Measurements from ENCODE around the gene YJEFN3. TPM values are rescaled to one million over a fixed set of nuclear protein-coding genes. Genes with fewer than 3 reads are reported as not detected.

Gene YJEFN3
- total RNA-seq, 4 donors from 2014 or later, result 1.1 to 12.0 (median 1.7) TPM

DNA sequence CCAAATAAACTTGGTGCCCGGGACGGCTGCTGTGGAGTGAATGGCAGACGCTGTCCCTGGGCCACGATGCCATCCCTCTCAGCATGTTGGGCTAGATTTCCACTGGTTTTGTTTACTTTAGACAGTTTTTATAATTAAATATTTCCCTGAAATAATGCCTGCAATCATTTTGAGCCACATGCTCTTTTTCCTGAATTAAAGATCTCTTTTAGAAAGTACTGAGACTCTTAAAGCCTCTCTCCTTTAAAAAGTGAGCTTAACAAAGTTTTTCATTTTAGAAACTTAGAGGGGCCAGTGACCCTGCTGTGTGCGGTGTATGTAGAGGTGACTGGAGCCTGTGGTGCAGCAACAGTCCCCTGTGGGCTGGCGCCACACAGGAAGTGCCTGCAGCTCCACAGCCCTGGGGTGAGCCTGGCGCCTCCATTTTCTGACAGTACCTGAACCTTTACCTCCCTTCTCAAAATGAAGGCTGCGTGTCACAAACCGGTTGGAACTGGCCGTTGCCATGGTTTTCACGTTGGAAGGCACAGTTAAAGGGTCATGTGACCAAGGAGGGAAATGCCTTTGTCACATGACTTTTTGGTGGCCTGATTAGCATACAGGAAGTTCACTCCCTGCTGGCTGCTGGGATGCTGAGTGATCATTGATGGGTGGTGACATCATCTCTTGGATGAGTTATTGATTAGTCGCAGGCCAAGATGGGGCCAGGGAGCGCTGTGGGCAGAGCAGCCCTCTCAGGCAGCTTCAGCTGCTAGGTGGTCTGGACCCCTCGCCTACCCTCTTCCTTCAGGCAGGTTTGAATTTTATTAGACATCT lies 39.6 kb upstream of the YJEFN3 start:
- Histone ChIP-seq H3K27ac (peak overlapping the region; percentile 84), H3K9me3 (no peaks in the 10 kb centered on the region), H3K27me3 (no peaks in the 10 kb centered on the region), H3K4me1 (peaks cover 60% of the 10 kb centered on the region), H3K36me3 (peaks cover 27% of the 10 kb centered on the region), H3K4me3 (peak overlapping the region; percentile 27)
- 12% methylated on average over 14 of the region's 14 CpGs for WGBS
- peak; percentile 88 to 90 for DNase-seq (ENCODE audit: low spot score in 2 of 2)
- TF ChIP-seq POLR2A (IDR thresholded peaks at IDR 0.05) (no peak), EP300 (IDR thresholded peaks at IDR 0.05) (no peak), POLR2AphosphoS5 (IDR thresholded peaks at IDR 0.05) (peak in 2 of 3 donors; percentile 17 to 79)
- TF ChIP-seq, protein P1, sequence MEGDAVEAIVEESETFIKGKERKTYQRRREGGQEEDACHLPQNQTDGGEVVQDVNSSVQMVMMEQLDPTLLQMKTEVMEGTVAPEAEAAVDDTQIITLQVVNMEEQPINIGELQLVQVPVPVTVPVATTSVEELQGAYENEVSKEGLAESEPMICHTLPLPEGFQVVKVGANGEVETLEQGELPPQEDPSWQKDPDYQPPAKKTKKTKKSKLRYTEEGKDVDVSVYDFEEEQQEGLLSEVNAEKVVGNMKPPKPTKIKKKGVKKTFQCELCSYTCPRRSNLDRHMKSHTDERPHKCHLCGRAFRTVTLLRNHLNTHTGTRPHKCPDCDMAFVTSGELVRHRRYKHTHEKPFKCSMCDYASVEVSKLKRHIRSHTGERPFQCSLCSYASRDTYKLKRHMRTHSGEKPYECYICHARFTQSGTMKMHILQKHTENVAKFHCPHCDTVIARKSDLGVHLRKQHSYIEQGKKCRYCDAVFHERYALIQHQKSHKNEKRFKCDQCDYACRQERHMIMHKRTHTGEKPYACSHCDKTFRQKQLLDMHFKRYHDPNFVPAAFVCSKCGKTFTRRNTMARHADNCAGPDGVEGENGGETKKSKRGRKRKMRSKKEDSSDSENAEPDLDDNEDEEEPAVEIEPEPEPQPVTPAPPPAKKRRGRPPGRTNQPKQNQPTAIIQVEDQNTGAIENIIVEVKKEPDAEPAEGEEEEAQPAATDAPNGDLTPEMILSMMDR (IDR thresholded peaks at IDR 0.05), result no peak

DNA sequence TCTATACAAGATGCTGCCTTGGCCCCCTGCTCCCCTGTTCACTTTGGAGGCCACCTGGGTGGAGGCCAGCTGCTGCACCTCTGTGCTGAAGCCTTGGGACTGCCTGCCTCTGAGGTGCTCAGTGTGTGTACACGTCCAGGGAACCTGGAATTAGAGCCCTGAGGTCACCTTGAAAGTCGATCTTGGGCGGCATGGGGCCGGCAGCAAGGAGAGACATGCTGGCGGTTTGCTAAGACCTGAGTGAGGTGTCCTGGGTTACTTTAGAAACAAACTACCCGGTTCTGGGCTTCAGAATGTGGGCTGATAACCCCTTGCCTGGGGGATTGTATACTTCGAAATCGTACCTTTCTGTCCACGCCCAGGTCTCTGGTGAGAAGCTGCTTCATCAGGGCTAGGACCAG lies 38.9 kb upstream of the YJEFN3 start:
- peak overlapping the region; percentile 84 for H3K27ac ChIP-seq
- 49% methylated on average over 3 of the region's 9 CpGs for WGBS
- peaks cover 34% of the 10 kb centered on the region for H3K36me3 ChIP-seq
- no peaks in the 10 kb centered on the region for H3K27me3 ChIP-seq
- TF ChIP-seq POLR2AphosphoS5 (IDR thresholded peaks at IDR 0.05), result no peak
- TF ChIP-seq POLR2A (IDR thresholded peaks at IDR 0.05), result no peak
- H3K9me3 ChIP-seq, result no peaks in the 10 kb centered on the region
- H3K4me1 ChIP-seq, result peaks cover 58% of the 10 kb centered on the region
- peak overlapping the region; percentile 27 for H3K4me3 ChIP-seq
- DNase-seq (ENCODE audit: low spot score in 2 of 2), result peak in 1 of 2 donors; percentile 75

DNA sequence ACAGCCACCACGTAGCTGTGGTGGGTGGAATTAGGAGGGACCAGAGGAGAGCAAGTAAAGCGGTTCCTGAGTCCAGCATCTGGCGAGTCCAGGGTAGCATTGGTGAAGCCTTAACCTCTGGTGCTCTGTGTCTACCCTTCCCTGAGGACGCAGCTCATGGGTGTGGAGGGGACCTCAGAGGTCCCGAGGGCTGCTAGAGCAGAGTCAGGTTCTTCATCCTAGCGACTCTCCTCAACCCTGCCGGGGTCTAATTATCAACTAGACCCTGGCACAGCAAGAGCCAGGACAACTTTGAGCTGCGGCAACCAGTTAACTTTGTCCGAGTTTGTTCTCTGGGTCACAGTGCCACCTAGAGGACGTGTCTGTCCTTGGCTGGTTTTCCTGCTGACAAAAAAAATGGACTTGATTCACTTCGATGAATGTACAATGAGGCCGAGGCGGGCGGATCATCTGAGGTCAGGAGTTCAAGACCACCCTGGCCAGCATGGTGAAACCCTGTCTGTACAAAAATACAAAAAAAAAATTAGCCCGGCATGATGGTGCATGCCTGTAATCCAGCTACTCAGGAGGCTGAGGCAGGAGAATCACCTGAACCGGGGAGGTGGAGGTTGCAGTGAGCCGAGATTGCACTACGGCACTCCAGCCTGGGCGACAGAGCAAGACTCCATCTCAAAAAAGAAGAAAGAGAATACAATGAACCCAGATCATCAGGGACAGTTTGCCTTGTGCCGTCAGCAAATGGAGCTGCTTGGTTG lies 38.3 kb upstream of the YJEFN3 start:
- 42% methylated on average over 11 of the region's 20 CpGs for WGBS
- Histone ChIP-seq H3K4me1 (peaks cover 53% of the 10 kb centered on the region), H3K27me3 (no peaks in the 10 kb centered on the region), H3K9me3 (no peaks in the 10 kb centered on the region), H3K27ac (peak overlapping the region; percentile 84), H3K4me3 (peak overlapping the region; percentile 27), H3K36me3 (peaks cover 38% of the 10 kb centered on the region)
- TF ChIP-seq POLR2AphosphoS5 (IDR thresholded peaks at IDR 0.05) (peak in 1 of 3 donors; percentile 24), EP300 (IDR thresholded peaks at IDR 0.05) (no peak), POLR2A (IDR thresholded peaks at IDR 0.05) (no peak)
- TF ChIP-seq, protein P1 (IDR thresholded peaks at IDR 0.05), result peak; percentile 70 to 73
- DNase-seq (ENCODE audit: low spot score in 2 of 2), result peak in 1 of 2 donors; percentile 87

DNA sequence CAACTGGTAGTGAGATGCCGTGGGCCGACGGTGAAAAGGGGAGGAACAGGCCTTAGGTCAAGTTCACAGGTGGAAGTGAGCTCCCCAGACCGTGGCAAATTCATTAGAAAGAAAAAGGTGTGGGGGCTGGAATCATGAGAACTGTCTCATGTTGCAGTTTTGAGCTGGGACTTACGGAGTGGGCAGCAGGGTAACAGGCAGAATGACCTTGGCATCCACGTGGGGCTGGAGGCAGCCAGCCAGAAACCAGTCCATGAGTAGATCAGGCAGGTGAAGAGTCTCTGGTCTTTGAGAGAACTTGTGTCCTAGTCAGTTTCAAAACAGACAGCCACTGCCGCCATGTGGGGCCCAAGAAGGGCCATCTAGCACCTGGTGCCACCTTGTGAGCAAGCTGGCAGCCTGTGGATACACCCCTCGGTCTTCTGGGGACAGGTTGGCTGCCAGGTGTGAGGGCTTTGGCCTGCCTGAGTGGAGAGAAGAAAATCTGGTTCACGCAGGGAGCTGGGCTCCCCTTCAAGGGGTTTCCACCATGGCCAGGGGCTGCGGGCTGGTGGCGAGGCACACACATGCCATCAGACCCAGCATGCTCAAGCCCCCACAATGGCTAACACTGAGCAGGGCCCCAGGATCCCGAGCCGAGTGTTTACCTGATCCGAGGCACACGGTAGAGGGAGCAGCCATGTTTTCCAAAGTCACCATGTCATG lies 37.2 kb upstream of the YJEFN3 start:
- Histone ChIP-seq H3K4me1 (peaks cover 44% of the 10 kb centered on the region), H3K36me3 (peaks cover 48% of the 10 kb centered on the region), H3K27me3 (no peaks in the 10 kb centered on the region), H3K4me3 (no peak overlapping the region), H3K27ac (no peak overlapping the region), H3K9me3 (no peaks in the 10 kb centered on the region)
- TF ChIP-seq, protein P1 (IDR thresholded peaks at IDR 0.05), result no peak
- TF ChIP-seq POLR2A (IDR thresholded peaks at IDR 0.05), result no peak
- WGBS, result 86% methylated on average over 11 of the region's 15 CpGs
- DNase-seq (ENCODE audit: low spot score in 2 of 2), result peak in 1 of 2 donors; percentile 55

DNA sequence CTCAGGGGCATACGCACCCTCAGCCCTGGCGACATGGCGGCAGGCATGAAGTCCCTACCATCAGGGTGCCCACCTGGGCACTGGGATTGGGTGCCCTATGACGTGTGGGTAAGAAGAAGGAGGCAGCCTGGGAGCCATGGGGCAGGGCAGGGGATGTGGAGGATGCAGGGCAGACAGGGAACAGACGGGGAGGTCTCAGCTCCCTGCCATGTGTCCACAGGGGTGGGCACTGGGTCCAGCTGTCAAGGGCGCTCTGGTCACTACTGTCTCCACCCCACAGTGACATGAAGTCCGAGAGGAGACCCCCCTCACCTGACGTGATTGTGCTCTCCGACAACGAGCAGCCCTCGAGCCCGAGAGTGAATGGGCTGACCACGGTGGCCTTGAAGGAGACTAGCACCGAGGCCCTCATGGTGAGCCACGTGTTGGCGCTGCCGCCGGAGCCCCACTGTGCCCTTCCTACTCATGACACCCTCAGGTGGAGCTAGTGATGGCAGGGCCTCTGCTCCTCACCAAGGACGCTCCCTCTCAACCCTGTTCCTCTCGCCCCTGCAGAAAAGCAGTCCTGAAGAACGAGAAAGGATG lies 36.6 kb upstream of the YJEFN3 start:
- peaks cover 54% of the 10 kb centered on the region for H3K36me3 ChIP-seq
- no peak overlapping the region for H3K4me3 ChIP-seq
- DNase-seq (ENCODE audit: low spot score in 2 of 2), result peak in 1 of 2 donors; percentile 62
- H3K27me3 ChIP-seq, result no peaks in the 10 kb centered on the region
- TF ChIP-seq EP300 (IDR thresholded peaks at IDR 0.05) (no peak), POLR2A (IDR thresholded peaks at IDR 0.05) (no peak), POLR2AphosphoS5 (IDR thresholded peaks at IDR 0.05) (no peak)
- TF ChIP-seq, protein P1 (IDR thresholded peaks at IDR 0.05), result no peak
- H3K4me1 ChIP-seq, result peaks cover 37% of the 10 kb centered on the region
- 83% methylated on average over 12 of the region's 21 CpGs for WGBS
- H3K9me3 ChIP-seq, result no peaks in the 10 kb centered on the region
- no peak overlapping the region for H3K27ac ChIP-seq
